ENCODE data around the gene CHRNA5.
"Not testable (repeated sequence)": the region's sequence is repeated elsewhere in the genome, so short reads cannot be mapped to it uniquely, and the experiment has no call there.

Gene CHRNA5

GRCh38 chr15:78565097-78565950 is at the start of gene CHRNA5:
Gene CHRNA5 (plus strand): TSS chr15:78565520. CDS start chr15:78565720, 200 bp downstream.
- DNase-seq, result peak; percentile 90

GRCh38 chr15:78520035-78520434 is 45.3 kb upstream of the CHRNA5 start:
- DNase-seq, result not testable (repeated sequence)

GRCh38 chr15:78524230-78524629 is 41.1 kb upstream of the CHRNA5 start:
- DNase-seq, result no peak

GRCh38 chr15:78527325-78527724 is 38.0 kb upstream of the CHRNA5 start:
- no peak for DNase-seq

GRCh38 chr15:78533331-78533730 is 32.0 kb upstream of the CHRNA5 start:
- DNase-seq, result no peak

- no peak for DNase-seq
Measured at GRCh38 chr15:78536134-78536533, 29.2 kb upstream of the CHRNA5 start.

- DNase-seq, result no peak
Measured at GRCh38 chr15:78537266-78537905, 27.9 kb upstream of the CHRNA5 start.

GRCh38 chr15:78538358-78538757 is 27.0 kb upstream of the CHRNA5 start:
- DNase-seq, result no peak

- DNase-seq, result peak; percentile 61
Measured at GRCh38 chr15:78539464-78540140, 25.7 kb upstream of the CHRNA5 start.

GRCh38 chr15:78540141-78540870 is 25.0 kb upstream of the CHRNA5 start, which contains the start of gene PSMA4:
Gene PSMA4 (plus strand): TSS chr15:78540444. CDS start chr15:78541928, 1,484 bp downstream.
- DNase-seq, result peak; percentile 98

- DNase-seq, result no peak
Measured at GRCh38 chr15:78540871-78541743, 24.2 kb upstream of the CHRNA5 start.

GRCh38 chr15:78541744-78542034 is 23.6 kb upstream of the CHRNA5 start:
- DNase-seq, result no peak

- no peak for DNase-seq
Measured at GRCh38 chr15:78542647-78543046, 22.7 kb upstream of the CHRNA5 start.

GRCh38 chr15:78550194-78550593 is 15.1 kb upstream of the CHRNA5 start:
- no peak for DNase-seq

- DNase-seq, result no peak
Measured at GRCh38 chr15:78550815-78551214, 14.5 kb upstream of the CHRNA5 start.

GRCh38 chr15:78551902-78552301 is 13.4 kb upstream of the CHRNA5 start:
- no peak for DNase-seq

- no peak for DNase-seq
Measured at GRCh38 chr15:78552597-78552996, 12.7 kb upstream of the CHRNA5 start.

- DNase-seq, result not testable (repeated sequence)
Measured at GRCh38 chr15:78560201-78560600, 5.1 kb upstream of the CHRNA5 start.

GRCh38 chr15:78561490-78561889 is 3.8 kb upstream of the CHRNA5 start:
- DNase-seq, result no peak

GRCh38 chr15:78563092-78563491 is 2.2 kb upstream of the CHRNA5 start:
- DNase-seq, result no peak

- peak; percentile 54 for DNase-seq
Measured at GRCh38 chr15:78564743-78565096, 600 bp upstream of the CHRNA5 start.

All from activated CD8-positive, alpha-beta memory T cell treated with anti-CD3 and anti-CD28 coated beads, Interleukin-2, amount 50 U/mL, for 48 hours (primary cell).